SK-N-MC (cell line): ENCODE results near the gene TCF12.

ENCODE experiments used
- EZH2 ChIP-seq: fragments of 200-600 bp; sonication (generic); IDR thresholded peaks from one replicate; pipeline ENCODE4 v1.6.1; 2017; ENCODE audit warnings: antibody characterized with exemption
- POLR2AphosphoS5 ChIP-seq: IDR thresholded peaks from 2 replicates; pipeline ENCODE4 v1.6.1; 2012; ENCODE audit warnings: mild to moderate bottlenecking, low read depth, low read length, borderline replicate concordance

DNA sequence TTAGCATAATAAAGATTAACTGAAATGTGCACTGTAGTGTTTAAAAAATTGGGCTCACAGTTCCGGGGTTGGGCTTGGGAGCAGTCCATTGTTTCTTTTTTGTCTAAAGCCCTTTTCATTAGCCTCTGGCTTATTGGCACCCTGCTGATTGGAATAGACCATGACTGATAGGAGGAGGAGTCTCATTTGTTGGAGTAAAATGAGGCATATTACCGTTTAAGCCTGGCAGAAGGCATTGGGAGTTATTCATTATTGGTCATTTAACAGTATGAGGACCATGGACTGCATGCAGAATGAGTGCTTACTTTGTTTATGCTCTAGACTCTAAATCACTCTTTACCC, 318.8 kb downstream of the TCF12 start:
- no peak for TF ChIP-seq POLR2AphosphoS5
- no peak for TF ChIP-seq EZH2
